Vagina (tissue), 2 donors: ENCODE measurements around the gene ANKRD29.

Experiments used
- POLR2A ChIP-seq, 2 donors: fragments of 450-650 bp; IDR thresholded peaks; one replicate each; pipeline ENCODE4 v1.6.1; 2017; ENCODE audit warnings: antibody characterized with exemption in 2 of 2, mild to moderate bottlenecking in 2 of 2, moderate library complexity in 2 of 2
- POLR2AphosphoS5 ChIP-seq, 2 donors: sonication (generic); formaldehyde crosslinking; IDR thresholded peaks; one replicate each; pipeline ENCODE4 v1.9.0; 2017; ENCODE audit warnings: antibody characterized with exemption in 2 of 2, mild to moderate bottlenecking in 2 of 2, low read depth in 1 of 2; ENCODE audit not compliant: insufficient read depth in 1 of 2
- TF ChIP-seq, protein P1 (sequence below), 3 experiments: fragments of 450-650 bp in 2 of 3; fragments of 200-600 bp in 1 of 3; sonication (generic) in 1 of 3; IDR thresholded peaks; one replicate each; pipeline ENCODE4 v1.5.1; 2017 to 2019; ENCODE audit warnings: antibody characterized with exemption in 3 of 3, mild to moderate bottlenecking in 2 of 3, moderate library complexity in 2 of 3

DNA sequence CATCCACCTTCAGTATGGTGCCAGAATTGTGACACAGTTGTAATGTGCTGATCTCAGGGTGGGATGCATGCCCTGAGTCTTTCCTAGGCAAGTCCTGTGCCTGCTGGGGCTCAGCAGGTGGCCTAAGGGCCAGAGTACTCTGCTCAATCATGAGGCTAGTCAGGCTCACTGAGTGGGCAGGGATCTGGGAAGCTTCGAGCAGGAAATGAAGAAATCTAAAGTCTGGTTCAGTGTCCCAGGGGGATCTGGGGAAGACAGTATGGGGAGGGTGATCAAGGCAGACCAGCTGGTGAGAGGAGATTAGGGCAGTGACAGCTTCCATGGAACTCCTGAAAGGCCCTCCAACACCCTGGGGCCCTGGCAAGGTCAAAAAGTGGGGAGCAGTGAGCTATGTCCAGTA is 8.9 kb upstream of the ANKRD29 start:
- TF ChIP-seq, protein P1, sequence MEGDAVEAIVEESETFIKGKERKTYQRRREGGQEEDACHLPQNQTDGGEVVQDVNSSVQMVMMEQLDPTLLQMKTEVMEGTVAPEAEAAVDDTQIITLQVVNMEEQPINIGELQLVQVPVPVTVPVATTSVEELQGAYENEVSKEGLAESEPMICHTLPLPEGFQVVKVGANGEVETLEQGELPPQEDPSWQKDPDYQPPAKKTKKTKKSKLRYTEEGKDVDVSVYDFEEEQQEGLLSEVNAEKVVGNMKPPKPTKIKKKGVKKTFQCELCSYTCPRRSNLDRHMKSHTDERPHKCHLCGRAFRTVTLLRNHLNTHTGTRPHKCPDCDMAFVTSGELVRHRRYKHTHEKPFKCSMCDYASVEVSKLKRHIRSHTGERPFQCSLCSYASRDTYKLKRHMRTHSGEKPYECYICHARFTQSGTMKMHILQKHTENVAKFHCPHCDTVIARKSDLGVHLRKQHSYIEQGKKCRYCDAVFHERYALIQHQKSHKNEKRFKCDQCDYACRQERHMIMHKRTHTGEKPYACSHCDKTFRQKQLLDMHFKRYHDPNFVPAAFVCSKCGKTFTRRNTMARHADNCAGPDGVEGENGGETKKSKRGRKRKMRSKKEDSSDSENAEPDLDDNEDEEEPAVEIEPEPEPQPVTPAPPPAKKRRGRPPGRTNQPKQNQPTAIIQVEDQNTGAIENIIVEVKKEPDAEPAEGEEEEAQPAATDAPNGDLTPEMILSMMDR (IDR thresholded peaks at IDR 0.05), result no peak
- no peak for TF ChIP-seq POLR2AphosphoS5 (IDR thresholded peaks at IDR 0.05; ENCODE audit: insufficient read depth in 1 of 2, low read depth in 1 of 2)
- no peak for TF ChIP-seq POLR2A (IDR thresholded peaks at IDR 0.05)
